ENCODE data around the gene ZBBX.
"Not testable (repeated sequence)": the region's sequence is repeated elsewhere in the genome, so short reads cannot be mapped to it uniquely, and the experiment has no call there.

Gene ZBBX

GRCh38 chr3:167380004-167380689, at the start of gene ZBBX:
ZBBX (minus strand) TSS chr3:167380297; CDS start chr3:167372901, 7,396 bp downstream.
- peak; percentile 52 for DNase-seq (ENCODE audit: low read depth)

GRCh38 chr3:167426962-167427361, 46.9 kb upstream of the ZBBX start:
- DNase-seq (ENCODE audit: low read depth), result not testable (repeated sequence)

GRCh38 chr3:167422396-167422795, 42.3 kb upstream of the ZBBX start:
- not testable (repeated sequence) for DNase-seq (ENCODE audit: low read depth)

- DNase-seq (ENCODE audit: low read depth), result no peak
Observed at GRCh38 chr3:167409611-167410010, 29.5 kb upstream of the ZBBX start.

GRCh38 chr3:167406876-167407492, 26.9 kb upstream of the ZBBX start:
- no peak for DNase-seq (ENCODE audit: low read depth)

- no peak for DNase-seq (ENCODE audit: low read depth)
Observed at GRCh38 chr3:167397826-167398225, 17.7 kb upstream of the ZBBX start.

GRCh38 chr3:167396075-167396474, 16.0 kb upstream of the ZBBX start:
- no peak for DNase-seq (ENCODE audit: low read depth)

GRCh38 chr3:167394003-167394402, 13.9 kb upstream of the ZBBX start:
- DNase-seq (ENCODE audit: low read depth), result no peak

GRCh38 chr3:167382155-167382554, 2.1 kb upstream of the ZBBX start:
- no peak for DNase-seq (ENCODE audit: low read depth)

- DNase-seq (ENCODE audit: low read depth), result no peak
Observed at GRCh38 chr3:167375478-167375877, 4.6 kb downstream of the ZBBX start.

- no peak for DNase-seq (ENCODE audit: low read depth)
Observed at GRCh38 chr3:167372138-167372537, 8.0 kb downstream of the ZBBX start.

- no peak for DNase-seq (ENCODE audit: low read depth)
Observed at GRCh38 chr3:167361948-167362347, 18.1 kb downstream of the ZBBX start.

- DNase-seq (ENCODE audit: low read depth), result no peak
Observed at GRCh38 chr3:167361306-167361705, 18.8 kb downstream of the ZBBX start.

GRCh38 chr3:167355446-167355845, 24.7 kb downstream of the ZBBX start:
- no peak for DNase-seq (ENCODE audit: low read depth)

GRCh38 chr3:167354751-167355150, 25.3 kb downstream of the ZBBX start:
- DNase-seq (ENCODE audit: low read depth), result no peak

GRCh38 chr3:167350245-167350862, 29.7 kb downstream of the ZBBX start:
- no peak for DNase-seq (ENCODE audit: low read depth)

GRCh38 chr3:167346171-167346570, 33.9 kb downstream of the ZBBX start:
- DNase-seq (ENCODE audit: low read depth), result no peak

GRCh38 chr3:167330993-167331785, 48.9 kb downstream of the ZBBX start:
- DNase-seq (ENCODE audit: low read depth), result no peak

- DNase-seq (ENCODE audit: low read depth), result no peak
Observed at GRCh38 chr3:167323572-167323971, 56.5 kb downstream of the ZBBX start.

GRCh38 chr3:167318996-167319615, 61.0 kb downstream of the ZBBX start:
- DNase-seq (ENCODE audit: low read depth), result no peak

GRCh38 chr3:167318306-167318705, 61.8 kb downstream of the ZBBX start:
- no peak for DNase-seq (ENCODE audit: low read depth)

GRCh38 chr3:167306319-167306718, 73.8 kb downstream of the ZBBX start:
- DNase-seq (ENCODE audit: low read depth), result no peak
